Measurements from ENCODE around the gene SLC2A9.

DNA sequence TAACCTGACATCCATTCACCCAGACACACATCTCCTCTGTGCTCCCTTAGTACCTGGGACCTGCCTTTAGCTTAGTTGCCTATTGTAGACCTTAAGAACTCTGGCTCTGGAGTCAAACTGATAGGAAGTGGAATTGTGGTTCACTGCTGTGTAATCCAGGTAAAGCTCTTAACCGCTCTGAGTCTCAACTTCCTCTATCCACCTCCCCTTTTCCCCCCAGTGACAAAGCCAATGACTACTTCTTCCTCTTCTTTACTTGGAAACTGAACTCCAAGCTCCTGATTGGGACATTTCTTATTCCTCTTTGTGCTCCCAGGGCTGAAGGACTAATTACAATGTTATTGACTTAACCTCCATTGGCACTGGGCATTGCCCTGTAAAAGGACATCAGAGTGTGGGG, 145.8 kb downstream of the SLC2A9 start:
- no peak for TF ChIP-seq EGR1 (IDR thresholded peaks at IDR 0.05)
- no peak for TF ChIP-seq CREB1 (IDR thresholded peaks at IDR 0.05; ENCODE audit: low read depth)
- TF ChIP-seq EP300 (IDR thresholded peaks at IDR 0.05; ENCODE audit: borderline replicate concordance), result no peak
- TF ChIP-seq, protein P1, sequence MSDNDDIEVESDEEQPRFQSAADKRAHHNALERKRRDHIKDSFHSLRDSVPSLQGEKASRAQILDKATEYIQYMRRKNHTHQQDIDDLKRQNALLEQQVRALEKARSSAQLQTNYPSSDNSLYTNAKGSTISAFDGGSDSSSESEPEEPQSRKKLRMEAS (IDR thresholded peaks at IDR 0.05), result no peak
- TF ChIP-seq, protein P2, sequence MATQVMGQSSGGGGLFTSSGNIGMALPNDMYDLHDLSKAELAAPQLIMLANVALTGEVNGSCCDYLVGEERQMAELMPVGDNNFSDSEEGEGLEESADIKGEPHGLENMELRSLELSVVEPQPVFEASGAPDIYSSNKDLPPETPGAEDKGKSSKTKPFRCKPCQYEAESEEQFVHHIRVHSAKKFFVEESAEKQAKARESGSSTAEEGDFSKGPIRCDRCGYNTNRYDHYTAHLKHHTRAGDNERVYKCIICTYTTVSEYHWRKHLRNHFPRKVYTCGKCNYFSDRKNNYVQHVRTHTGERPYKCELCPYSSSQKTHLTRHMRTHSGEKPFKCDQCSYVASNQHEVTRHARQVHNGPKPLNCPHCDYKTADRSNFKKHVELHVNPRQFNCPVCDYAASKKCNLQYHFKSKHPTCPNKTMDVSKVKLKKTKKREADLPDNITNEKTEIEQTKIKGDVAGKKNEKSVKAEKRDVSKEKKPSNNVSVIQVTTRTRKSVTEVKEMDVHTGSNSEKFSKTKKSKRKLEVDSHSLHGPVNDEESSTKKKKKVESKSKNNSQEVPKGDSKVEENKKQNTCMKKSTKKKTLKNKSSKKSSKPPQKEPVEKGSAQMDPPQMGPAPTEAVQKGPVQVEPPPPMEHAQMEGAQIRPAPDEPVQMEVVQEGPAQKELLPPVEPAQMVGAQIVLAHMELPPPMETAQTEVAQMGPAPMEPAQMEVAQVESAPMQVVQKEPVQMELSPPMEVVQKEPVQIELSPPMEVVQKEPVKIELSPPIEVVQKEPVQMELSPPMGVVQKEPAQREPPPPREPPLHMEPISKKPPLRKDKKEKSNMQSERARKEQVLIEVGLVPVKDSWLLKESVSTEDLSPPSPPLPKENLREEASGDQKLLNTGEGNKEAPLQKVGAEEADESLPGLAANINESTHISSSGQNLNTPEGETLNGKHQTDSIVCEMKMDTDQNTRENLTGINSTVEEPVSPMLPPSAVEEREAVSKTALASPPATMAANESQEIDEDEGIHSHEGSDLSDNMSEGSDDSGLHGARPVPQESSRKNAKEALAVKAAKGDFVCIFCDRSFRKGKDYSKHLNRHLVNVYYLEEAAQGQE (IDR thresholded peaks at IDR 0.05; ENCODE audit: low read depth), result no peak
- no peak for TF ChIP-seq CEBPB (IDR thresholded peaks at IDR 0.05)
- TF ChIP-seq TCF12 (IDR thresholded peaks at IDR 0.05; ENCODE audit: low read depth), result no peak
